T47D (cell line): ENCODE data around the gene KYNU.

Experiments used
- DNase-seq, 2 experiments: peaks; one replicate each; pipeline versions ENCODE4 v3.0.0 to v3.0.0-alpha.2; 2011 to 2012; ENCODE audit warnings: low read depth in 1 of 2, low spot score in 1 of 2
- JUND ChIP-seq: IDR thresholded peaks from 2 replicates; pipeline ENCODE4 v1.6.1; 2012; ENCODE audit warnings: low read depth
- in situ Hi-C: cut with HindIII; loops from 2 replicates; pipeline ENCODE4 v1.10.0; 2016; ENCODE audit warnings: low sequenced_read_pairs, low pct_unique_long_range_greater_than_20kb

KYNU gene

GRCh38 chr2:142877216-142877838 lies at the start of gene KYNU:
KYNU (plus strand) TSS chr2:142877664; CDS start chr2:142885368, 7,704 bp downstream.
- in situ Hi-C loops, result no loop called here

GRCh38 chr2:142834021-142834420 lies 43.4 kb upstream of the KYNU start:
- no peak for TF ChIP-seq JUND
- in situ Hi-C loops, result no loop called here

More at GRCh38 chr2:142877216-142877838, at the start of gene KYNU:
- TF ChIP-seq JUND, result no peak
- DNase-seq, result peak in 1 of 2 experiments; percentile 64

GRCh38 chr2:142840436-142840835 lies 37.0 kb upstream of the KYNU start:
- DNase-seq, result no peak
- in situ Hi-C loops, result no loop called here
- TF ChIP-seq JUND, result no peak

More at GRCh38 chr2:142834021-142834420, 43.4 kb upstream of the KYNU start:
- no peak for DNase-seq

GRCh38 chr2:142841788-142842187 lies 35.7 kb upstream of the KYNU start:
- no peak for DNase-seq
- in situ Hi-C loops, result no loop called here
- no peak for TF ChIP-seq JUND

- DNase-seq, result no peak
- in situ Hi-C loops, result no loop called here
- no peak for TF ChIP-seq JUND
These were observed 35.1 kb upstream of the KYNU start for GRCh38 chr2:142842369-142842768.

- no peak for TF ChIP-seq JUND
- in situ Hi-C loops, result no loop called here
- DNase-seq, result no peak
These were observed 33.7 kb upstream of the KYNU start for GRCh38 chr2:142843731-142844130.

GRCh38 chr2:142848023-142848606 lies 29.3 kb upstream of the KYNU start:
- in situ Hi-C loops, result no loop called here
- TF ChIP-seq JUND, result no peak
- no peak for DNase-seq

- DNase-seq, result no peak
- in situ Hi-C loops, result no loop called here
- no peak for TF ChIP-seq JUND
These were observed 27.6 kb upstream of the KYNU start for GRCh38 chr2:142849820-142850219.

- in situ Hi-C loops, result no loop called here
- no peak for TF ChIP-seq JUND
- DNase-seq, result no peak
These were observed 23.6 kb upstream of the KYNU start for GRCh38 chr2:142853912-142854311.

GRCh38 chr2:142857256-142858164 lies 20.0 kb upstream of the KYNU start:
- peak in 1 of 2 experiments; percentile 70 for DNase-seq
- TF ChIP-seq JUND, result peak; percentile 86; the same call in 1 of the 2 replicates
- in situ Hi-C loops, result no loop called here

- in situ Hi-C loops, result no loop called here
- TF ChIP-seq JUND, result no peak
These were observed 18.5 kb upstream of the KYNU start for GRCh38 chr2:142858961-142859360.

GRCh38 chr2:142862299-142862698 lies 15.2 kb upstream of the KYNU start:
- in situ Hi-C loops, result no loop called here
- TF ChIP-seq JUND, result no peak
- no peak for DNase-seq

More at GRCh38 chr2:142858961-142859360, 18.5 kb upstream of the KYNU start:
- no peak for DNase-seq

GRCh38 chr2:142862847-142863246 lies 14.6 kb upstream of the KYNU start:
- in situ Hi-C loops, result no loop called here
- DNase-seq, result peak in 1 of 2 experiments; percentile 66
- peak; percentile 33; the same call in 1 of the 2 replicates for TF ChIP-seq JUND
